Skeletal muscle satellite cell (primary cell): ENCODE measurements around the gene TCN1. TPM values are rescaled to one million over a fixed set of nuclear protein-coding genes. Genes with fewer than 3 reads are reported as not detected.
"Not testable (repeated sequence)": the region's sequence is repeated elsewhere in the genome, so short reads cannot be mapped to it uniquely, and the experiment has no call there.

Source experiments
- H3K27me3 ChIP-seq: 2 replicates; pipeline ENCODE4 v1.7.0; 2013; ENCODE audit warnings: low read length; ENCODE audit not compliant: control insufficient read depth, insufficient read depth
- H3K36me3 ChIP-seq: 2 replicates; pipeline ENCODE4 v1.7.0; 2013; ENCODE audit warnings: mild to moderate bottlenecking, control low read depth, low read length; ENCODE audit not compliant: insufficient read depth
- H3K4me1 ChIP-seq: 2 replicates; pipeline ENCODE4 v1.7.0; 2013; ENCODE audit warnings: low read length; ENCODE audit not compliant: control insufficient read depth, insufficient read depth
- H3K4me2 ChIP-seq: 2 replicates; pipeline ENCODE4 v1.7.0; 2013; ENCODE audit warnings: mild to moderate bottlenecking, low read length
- H3K4me3 ChIP-seq: 2 replicates; pipeline ENCODE4 v1.7.0; 2013; ENCODE audit warnings: low read length
- H3K9ac ChIP-seq: 2 replicates; pipeline ENCODE4 v1.7.0; 2013; ENCODE audit warnings: mild to moderate bottlenecking, low read depth, low read length, moderate library complexity
- H3K9me3 ChIP-seq: replicated peaks from 2 replicates; pipeline ENCODE4 v1.7.0; 2013; ENCODE audit warnings: mild to moderate bottlenecking, control low read depth, low read length
- total RNA-seq: library from RNA; depleted of rRNA; stranded (reverse); fragments of >200 nt; gene quantifications from 2 replicates; pipeline ENCODE4 v1.2.3, GENCODE V29; 2012; rRNA removed

The TCN1 gene
- total RNA-seq, result not detected in 2 replicates

- H3K36me3 ChIP-seq, result no peaks in the 10 kb centered on the region
- no peak within 1 kb of the TSS for H3K4me2 ChIP-seq
- no peaks in the 10 kb centered on the region for H3K9me3 ChIP-seq
- H3K4me1 ChIP-seq, result no peaks in the 10 kb centered on the region
- H3K27me3 ChIP-seq, result no peaks in the 10 kb centered on the region
- H3K9ac ChIP-seq, result no peak within 1 kb of the TSS
- no peak within 1 kb of the TSS for H3K4me3 ChIP-seq
Measured at GRCh38 chr11:59866397-59866796, at the start of gene TCN1. TCN1 (minus strand) TSS chr11:59866487; CDS start chr11:59866470, 17 bp downstream.

GRCh38 chr11:59903569-59903968 lies 37.3 kb upstream of the TCN1 start:
- not testable (repeated sequence) for H3K4me1 ChIP-seq, H3K27me3 ChIP-seq, H3K9ac ChIP-seq, H3K4me3 ChIP-seq, H3K36me3 ChIP-seq, H3K9me3 ChIP-seq, H3K4me2 ChIP-seq

GRCh38 chr11:59901306-59901705 lies 35.0 kb upstream of the TCN1 start:
- H3K4me1 ChIP-seq, result no peaks in the 10 kb centered on the region
- H3K9me3 ChIP-seq, result no peaks in the 10 kb centered on the region
- no peaks in the 10 kb centered on the region for H3K27me3 ChIP-seq
- no peak overlapping the region for H3K9ac ChIP-seq
- H3K36me3 ChIP-seq, result no peaks in the 10 kb centered on the region
- no peak overlapping the region for H3K4me2 ChIP-seq
- no peak overlapping the region for H3K4me3 ChIP-seq

- Histone ChIP-seq H3K9ac (no peak overlapping the region), H3K4me1 (no peaks in the 10 kb centered on the region), H3K9me3 (no peaks in the 10 kb centered on the region), H3K4me3 (no peak overlapping the region), H3K27me3 (no peaks in the 10 kb centered on the region), H3K4me2 (no peak overlapping the region), H3K36me3 (no peaks in the 10 kb centered on the region)
Measured at GRCh38 chr11:59900366-59901126, 34.3 kb upstream of the TCN1 start.

GRCh38 chr11:59899532-59899931 lies 33.2 kb upstream of the TCN1 start:
- H3K4me1 ChIP-seq, result no peaks in the 10 kb centered on the region
- no peaks in the 10 kb centered on the region for H3K9me3 ChIP-seq

GRCh38 chr11:59898650-59899049 lies 32.4 kb upstream of the TCN1 start:
- Histone ChIP-seq H3K4me2 (no peak overlapping the region), H3K27me3 (no peaks in the 10 kb centered on the region), H3K4me1 (no peaks in the 10 kb centered on the region), H3K9me3 (no peaks in the 10 kb centered on the region), H3K9ac (no peak overlapping the region), H3K4me3 (no peak overlapping the region), H3K36me3 (no peaks in the 10 kb centered on the region)

More at GRCh38 chr11:59899532-59899931, 33.2 kb upstream of the TCN1 start:
- no peaks in the 10 kb centered on the region for H3K27me3 ChIP-seq
- no peaks in the 10 kb centered on the region for H3K36me3 ChIP-seq
- H3K4me3 ChIP-seq, result no peak overlapping the region
- no peak overlapping the region for H3K9ac ChIP-seq
- H3K4me2 ChIP-seq, result no peak overlapping the region

GRCh38 chr11:59898046-59898445 lies 31.8 kb upstream of the TCN1 start:
- no peaks in the 10 kb centered on the region for H3K4me1 ChIP-seq

GRCh38 chr11:59894616-59895015 lies 28.3 kb upstream of the TCN1 start:
- H3K27me3 ChIP-seq, result no peaks in the 10 kb centered on the region
- H3K4me2 ChIP-seq, result no peak overlapping the region
- H3K9ac ChIP-seq, result no peak overlapping the region
- no peak overlapping the region for H3K4me3 ChIP-seq
- no peaks in the 10 kb centered on the region for H3K9me3 ChIP-seq
- H3K36me3 ChIP-seq, result no peaks in the 10 kb centered on the region
- H3K4me1 ChIP-seq, result no peaks in the 10 kb centered on the region

More at GRCh38 chr11:59898046-59898445, 31.8 kb upstream of the TCN1 start:
- Histone ChIP-seq H3K27me3 (no peaks in the 10 kb centered on the region), H3K4me3 (no peak overlapping the region), H3K9ac (no peak overlapping the region), H3K4me2 (no peak overlapping the region), H3K9me3 (no peaks in the 10 kb centered on the region), H3K36me3 (no peaks in the 10 kb centered on the region)

GRCh38 chr11:59891781-59892181 lies 25.5 kb upstream of the TCN1 start:
- Histone ChIP-seq H3K4me1 (no peaks in the 10 kb centered on the region), H3K9me3 (no peaks in the 10 kb centered on the region), H3K4me2 (no peak overlapping the region), H3K27me3 (no peaks in the 10 kb centered on the region), H3K9ac (no peak overlapping the region), H3K36me3 (no peaks in the 10 kb centered on the region), H3K4me3 (no peak overlapping the region)

- H3K4me2 ChIP-seq, H3K9me3 ChIP-seq, H3K4me1 ChIP-seq, H3K36me3 ChIP-seq, H3K27me3 ChIP-seq, H3K4me3 ChIP-seq, H3K9ac ChIP-seq: not testable (repeated sequence)
Measured at GRCh38 chr11:59887156-59887555, 20.9 kb upstream of the TCN1 start.

- Histone ChIP-seq H3K9me3 (no peaks in the 10 kb centered on the region), H3K4me2 (no peak overlapping the region), H3K9ac (no peak overlapping the region), H3K27me3 (no peaks in the 10 kb centered on the region), H3K36me3 (no peaks in the 10 kb centered on the region), H3K4me3 (no peak overlapping the region), H3K4me1 (no peaks in the 10 kb centered on the region)
Measured at GRCh38 chr11:59883597-59883996, 17.3 kb upstream of the TCN1 start.

- no peak overlapping the region for H3K9ac ChIP-seq
Measured at GRCh38 chr11:59879567-59879966, 13.3 kb upstream of the TCN1 start.

More at GRCh38 chr11:59879567-59879966, 13.3 kb upstream of the TCN1 start:
- H3K4me3 ChIP-seq, result no peak overlapping the region
- H3K9me3 ChIP-seq, result no peaks in the 10 kb centered on the region
- H3K36me3 ChIP-seq, result no peaks in the 10 kb centered on the region
- H3K4me1 ChIP-seq, result no peaks in the 10 kb centered on the region
- H3K4me2 ChIP-seq, result no peak overlapping the region
- no peaks in the 10 kb centered on the region for H3K27me3 ChIP-seq
